GM19455 (cell line): ENCODE measurements around the gene UCK2.
A peak's percentile ranks its signal among the peaks of the same experiment; 100 is the strongest.

Experiments used
- ATAC-seq: cut with Tn5 transposase; IDR thresholded peaks from one replicate; pipeline ENCODE4 v1.9.1; 2021; ENCODE audit not compliant: unreplicated experiment

UCK2 gene

GRCh38 chr1:165898837-165899236, 71.4 kb downstream of the UCK2 start:
- no peak for ATAC-seq

- no peak for ATAC-seq
Measured at GRCh38 chr1:165899461-165899941, 72.1 kb downstream of the UCK2 start.

GRCh38 chr1:165900576-165901380, 73.4 kb downstream of the UCK2 start:
- no peak for ATAC-seq

GRCh38 chr1:165902565-165902964, 75.2 kb downstream of the UCK2 start:
- no peak for ATAC-seq

- ATAC-seq = no peak
Measured at GRCh38 chr1:165903672-165904071, 76.3 kb downstream of the UCK2 start.

- no peak for ATAC-seq
Measured at GRCh38 chr1:165904948-165905347, 77.5 kb downstream of the UCK2 start.

GRCh38 chr1:165905853-165906252, 78.4 kb downstream of the UCK2 start:
- ATAC-seq = no peak

- ATAC-seq = no peak
Measured at GRCh38 chr1:165907256-165907857, 79.9 kb downstream of the UCK2 start.

GRCh38 chr1:165910764-165911421, 83.5 kb downstream of the UCK2 start:
- ATAC-seq = no peak

- no peak for ATAC-seq
Measured at GRCh38 chr1:165911609-165912281, 84.3 kb downstream of the UCK2 start.

GRCh38 chr1:165912638-165913037, 85.2 kb downstream of the UCK2 start:
- no peak for ATAC-seq

GRCh38 chr1:165914136-165914798, 86.9 kb downstream of the UCK2 start:
- ATAC-seq = peak; percentile 84

GRCh38 chr1:165915480-165915879, 88.1 kb downstream of the UCK2 start:
- ATAC-seq = no peak

GRCh38 chr1:165915932-165916348, 88.5 kb downstream of the UCK2 start:
- ATAC-seq = no peak

GRCh38 chr1:165917166-165917565, 89.8 kb downstream of the UCK2 start:
- no peak for ATAC-seq

GRCh38 chr1:165924117-165924516, 96.7 kb downstream of the UCK2 start:
- no peak for ATAC-seq

GRCh38 chr1:165925498-165926079, 98.2 kb downstream of the UCK2 start:
- no peak for ATAC-seq

- ATAC-seq = peak; percentile 82
Measured at GRCh38 chr1:165927169-165927568, 99.8 kb downstream of the UCK2 start.

GRCh38 chr1:165928075-165928731, 100.8 kb downstream of the UCK2 start:
- ATAC-seq = peak; percentile 44

GRCh38 chr1:165930961-165931360, 103.5 kb downstream of the UCK2 start:
- no peak for ATAC-seq
